WTC11 (cell line): ENCODE data around the gene BLOC1S1. TPM values are rescaled to one million over a fixed set of nuclear protein-coding genes. Genes with fewer than 3 reads are reported as not detected.

Experiments used
- AFF4 ChIP-seq: sonication (generic); formaldehyde crosslinking; IDR thresholded peaks from 2 replicates; pipeline ENCODE4 v1.8.1; 2023; ENCODE audit warnings: mild to moderate bottlenecking, missing genetic modification reagents, borderline replicate concordance
- CREB1 ChIP-seq: sonication (generic); formaldehyde crosslinking; IDR thresholded peaks from 2 replicates; pipeline ENCODE4 v1.8.0; 2023; ENCODE audit warnings: mild to moderate bottlenecking, missing genetic modification reagents
- CREM ChIP-seq: sonication (generic); formaldehyde crosslinking; IDR thresholded peaks from 2 replicates; pipeline ENCODE4 v1.8.1; 2022; ENCODE audit warnings: mild to moderate bottlenecking, missing genetic modification reagents, moderate library complexity
- EMX1 ChIP-seq: fragments of 250-450 bp; sonication (Bioruptor Pico); IDR thresholded peaks from 2 replicates; pipeline ENCODE4 v1.8.0; 2021; ENCODE audit warnings: mild to moderate bottlenecking
- ERG ChIP-seq: fragments of 250-450 bp; sonication (Bioruptor Pico); IDR thresholded peaks from 2 replicates; pipeline ENCODE4 v1.8.0; 2021; ENCODE audit warnings: mild to moderate bottlenecking
- ETV6 ChIP-seq: sonication (generic); formaldehyde crosslinking; IDR thresholded peaks from 2 replicates; pipeline ENCODE4 v1.8.1; 2022; ENCODE audit warnings: mild to moderate bottlenecking, missing genetic modification reagents
- FOXP1 ChIP-seq: sonication (generic); formaldehyde crosslinking; IDR thresholded peaks from 2 replicates; pipeline ENCODE4 v1.8.0; 2022; ENCODE audit warnings: missing genetic modification reagents, mild to moderate bottlenecking, moderate library complexity, borderline replicate concordance
- IRF2 ChIP-seq: sonication (generic); formaldehyde crosslinking; IDR thresholded peaks from 2 replicates; pipeline ENCODE4 v1.8.0; 2022; ENCODE audit warnings: low read depth, missing genetic modification reagents, borderline replicate concordance
- JAZF1 ChIP-seq: fragments of 250-450 bp; sonication (Bioruptor Pico); IDR thresholded peaks from 2 replicates; pipeline ENCODE4 v1.9.0; 2021; ENCODE audit warnings: moderate library complexity, mild to moderate bottlenecking, inconsistent platforms
- JUN ChIP-seq: sonication (generic); formaldehyde crosslinking; IDR thresholded peaks from 2 replicates; pipeline ENCODE4 v1.8.0; 2023; ENCODE audit warnings: mild to moderate bottlenecking, missing genetic modification reagents
- NR1H2 ChIP-seq: sonication (generic); formaldehyde crosslinking; IDR thresholded peaks from 2 replicates; pipeline ENCODE4 v1.9.0; 2021; ENCODE audit warnings: mild to moderate bottlenecking, moderate library complexity, missing genetic modification reagents
- NR2C2 ChIP-seq: sonication (generic); formaldehyde crosslinking; IDR thresholded peaks from 2 replicates; pipeline ENCODE4 v1.8.0; 2022; ENCODE audit warnings: mild to moderate bottlenecking, missing genetic modification reagents
- NR3C1 ChIP-seq: sonication (generic); formaldehyde crosslinking; conservative IDR thresholded peaks from 2 replicates; pipeline ENCODE4 v1.8.1; 2023; ENCODE audit warnings: low read depth, mild to moderate bottlenecking, missing genetic modification reagents
- OVOL2 ChIP-seq: fragments of 250-450 bp; sonication (Bioruptor Pico); IDR thresholded peaks from 2 replicates; pipeline ENCODE4 v1.9.0; 2021; ENCODE audit warnings: mild to moderate bottlenecking, borderline replicate concordance
- PRRX2 ChIP-seq: fragments of 250-450 bp; sonication (Bioruptor Pico); IDR thresholded peaks from 2 replicates; pipeline ENCODE4 v1.8.0; 2021; ENCODE audit warnings: mild to moderate bottlenecking
- RORB ChIP-seq: fragments of 250-450 bp; sonication (Bioruptor Pico); IDR thresholded peaks from 2 replicates; pipeline ENCODE4 v1.9.0; 2021; ENCODE audit warnings: mild to moderate bottlenecking
- SMAD3 ChIP-seq: sonication (generic); formaldehyde crosslinking; IDR thresholded peaks from 2 replicates; pipeline ENCODE4 v1.8.0; 2022; ENCODE audit warnings: missing genetic modification reagents, mild to moderate bottlenecking, borderline replicate concordance
- TEAD1 ChIP-seq: sonication (generic); formaldehyde crosslinking; IDR thresholded peaks from 2 replicates; pipeline ENCODE4 v1.8.0; 2022; ENCODE audit warnings: mild to moderate bottlenecking, missing genetic modification reagents
- ZNF138 ChIP-seq: sonication (generic); formaldehyde crosslinking; conservative IDR thresholded peaks from 2 replicates; pipeline ENCODE4 v1.8.1; 2022; ENCODE audit warnings: mild to moderate bottlenecking, moderate library complexity, missing genetic modification reagents
- ZNF263 ChIP-seq: sonication (generic); formaldehyde crosslinking; IDR thresholded peaks from 2 replicates; pipeline ENCODE4 v1.8.1; 2022; ENCODE audit warnings: low read depth, mild to moderate bottlenecking, moderate library complexity, missing genetic modification reagents
- ZSCAN18 ChIP-seq: fragments of 250-450 bp; sonication (Bioruptor Pico); IDR thresholded peaks from 2 replicates; pipeline ENCODE4 v2.1.2; 2022; ENCODE audit warnings: mild to moderate bottlenecking, moderate library complexity
- total RNA-seq: library from RNA; stranded (reverse); gene quantifications from 3 replicates; pipeline ENCODE4 v1.2.3, GENCODE V29; 2021
- TF ChIP-seq, protein P1 (sequence below): sonication (generic); formaldehyde crosslinking; IDR thresholded peaks from 2 replicates; pipeline ENCODE4 v1.8.0; 2022; ENCODE audit warnings: mild to moderate bottlenecking, missing genetic modification reagents
- TF ChIP-seq, protein P2 (sequence below): sonication (generic); formaldehyde crosslinking; IDR thresholded peaks from 2 replicates; pipeline ENCODE4 v1.8.0; 2022; ENCODE audit warnings: mild to moderate bottlenecking, missing genetic modification reagents
- TF ChIP-seq, protein P3 (sequence below): sonication (generic); formaldehyde crosslinking; IDR thresholded peaks from 2 replicates; pipeline ENCODE4 v1.8.0; 2022; ENCODE audit warnings: mild to moderate bottlenecking, missing genetic modification reagents
- TF ChIP-seq, protein P4 (sequence below): fragments of 200-600 bp; IDR thresholded peaks from 2 replicates; pipeline ENCODE4 v1.8.0; 2022; ENCODE audit warnings: antibody characterized with exemption

BLOC1S1 gene
- total RNA-seq, 1 experiment from 2014 or later, result 81.9 TPM

DNA sequence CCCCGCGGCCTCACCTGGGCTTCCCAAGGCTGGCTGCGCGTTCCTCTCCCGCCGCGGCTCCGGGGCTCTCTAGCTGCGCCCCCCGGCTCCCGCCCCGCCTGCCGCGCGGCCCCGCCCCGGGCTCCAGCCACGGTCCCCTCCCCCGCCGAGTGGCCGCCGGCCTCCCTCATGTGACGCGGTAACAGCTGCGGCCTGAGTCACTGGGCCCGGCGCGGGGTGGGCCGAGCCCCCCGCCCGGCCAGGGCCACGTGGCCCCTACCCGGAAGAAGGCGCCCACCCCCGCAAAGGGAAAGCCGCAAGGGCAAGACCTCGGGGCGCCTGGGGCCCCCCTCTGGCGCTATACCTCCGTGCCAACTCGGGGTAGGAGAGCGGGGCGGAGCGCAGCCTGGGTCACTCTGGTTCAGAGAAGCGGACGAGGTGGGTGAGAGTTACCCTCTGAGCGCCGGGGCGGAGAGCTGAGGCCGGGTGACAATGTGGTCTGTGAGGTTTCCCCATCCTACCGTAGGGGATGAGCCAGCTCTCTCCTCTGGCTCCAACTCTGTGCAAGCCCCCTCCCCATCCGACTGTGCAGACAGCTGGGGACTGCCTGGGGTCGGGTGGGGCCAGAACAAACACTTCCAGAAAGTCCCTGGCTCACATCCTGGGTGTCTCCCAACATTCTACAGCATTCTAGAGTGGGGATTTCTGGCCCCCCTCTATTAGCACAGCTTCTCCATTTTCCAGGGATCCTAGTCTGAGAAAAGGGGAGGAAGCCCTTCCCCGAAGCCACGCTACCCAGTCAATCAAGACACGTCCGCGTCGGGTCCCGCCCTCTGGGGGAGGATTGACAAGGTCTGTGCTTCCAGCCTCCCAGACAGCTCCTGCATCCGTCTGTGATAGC lies 13.3 kb downstream of the BLOC1S1 start, which contains the start of gene CD63 (continued):
- TF ChIP-seq ETV6 (CRISPR knock-in tag), result 0 out of 2 replicates have a peak, but pooled peaks have one; percentile 17
- TF ChIP-seq, protein P1, sequence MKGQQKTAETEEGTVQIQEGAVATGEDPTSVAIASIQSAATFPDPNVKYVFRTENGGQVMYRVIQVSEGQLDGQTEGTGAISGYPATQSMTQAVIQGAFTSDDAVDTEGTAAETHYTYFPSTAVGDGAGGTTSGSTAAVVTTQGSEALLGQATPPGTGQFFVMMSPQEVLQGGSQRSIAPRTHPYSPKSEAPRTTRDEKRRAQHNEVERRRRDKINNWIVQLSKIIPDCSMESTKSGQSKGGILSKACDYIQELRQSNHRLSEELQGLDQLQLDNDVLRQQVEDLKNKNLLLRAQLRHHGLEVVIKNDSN (CRISPR knock-in tag), result peak; percentile 90
- no peak for TF ChIP-seq ERG (CRISPR knock-in tag)
- TF ChIP-seq AFF4 (CRISPR knock-in tag), result no peak
- no peak for TF ChIP-seq JUN (CRISPR knock-in tag)
- peak; percentile 39; the same call in 1 of the 2 replicates for TF ChIP-seq CREM (CRISPR knock-in tag)
- TF ChIP-seq RORB (CRISPR knock-in tag), result no peak
- TF ChIP-seq, protein P2, sequence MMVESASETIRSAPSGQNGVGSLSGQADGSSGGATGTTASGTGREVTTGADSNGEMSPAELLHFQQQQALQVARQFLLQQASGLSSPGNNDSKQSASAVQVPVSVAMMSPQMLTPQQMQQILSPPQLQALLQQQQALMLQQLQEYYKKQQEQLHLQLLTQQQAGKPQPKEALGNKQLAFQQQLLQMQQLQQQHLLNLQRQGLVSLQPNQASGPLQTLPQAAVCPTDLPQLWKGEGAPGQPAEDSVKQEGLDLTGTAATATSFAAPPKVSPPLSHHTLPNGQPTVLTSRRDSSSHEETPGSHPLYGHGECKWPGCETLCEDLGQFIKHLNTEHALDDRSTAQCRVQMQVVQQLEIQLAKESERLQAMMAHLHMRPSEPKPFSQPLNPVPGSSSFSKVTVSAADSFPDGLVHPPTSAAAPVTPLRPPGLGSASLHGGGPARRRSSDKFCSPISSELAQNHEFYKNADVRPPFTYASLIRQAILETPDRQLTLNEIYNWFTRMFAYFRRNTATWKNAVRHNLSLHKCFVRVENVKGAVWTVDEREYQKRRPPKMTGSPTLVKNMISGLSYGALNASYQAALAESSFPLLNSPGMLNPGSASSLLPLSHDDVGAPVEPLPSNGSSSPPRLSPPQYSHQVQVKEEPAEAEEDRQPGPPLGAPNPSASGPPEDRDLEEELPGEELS (CRISPR knock-in tag), result peak; percentile 63; the same call in 1 of the 2 replicates
- TF ChIP-seq TEAD1, result peak; percentile 63; the same call in 1 of the 2 replicates
- no peak for TF ChIP-seq PRRX2 (CRISPR knock-in tag)
- TF ChIP-seq SMAD3 (CRISPR knock-in tag), result no peak
- no peak for TF ChIP-seq NR1H2 (CRISPR knock-in tag)
- TF ChIP-seq, protein P3, sequence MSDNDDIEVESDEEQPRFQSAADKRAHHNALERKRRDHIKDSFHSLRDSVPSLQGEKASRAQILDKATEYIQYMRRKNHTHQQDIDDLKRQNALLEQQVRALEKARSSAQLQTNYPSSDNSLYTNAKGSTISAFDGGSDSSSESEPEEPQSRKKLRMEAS (CRISPR knock-in tag), result peak; percentile 77; the same call in 1 of the 2 replicates
- no peak for TF ChIP-seq NR2C2 (CRISPR knock-in tag)
- no peak for TF ChIP-seq FOXP1 (CRISPR knock-in tag)
- no peak for TF ChIP-seq ZSCAN18 (CRISPR knock-in tag)
- TF ChIP-seq OVOL2 (CRISPR knock-in tag), result no peak
- no peak for TF ChIP-seq ZNF263 (CRISPR knock-in tag)
- no peak for TF ChIP-seq CREB1
- TF ChIP-seq, protein P4, sequence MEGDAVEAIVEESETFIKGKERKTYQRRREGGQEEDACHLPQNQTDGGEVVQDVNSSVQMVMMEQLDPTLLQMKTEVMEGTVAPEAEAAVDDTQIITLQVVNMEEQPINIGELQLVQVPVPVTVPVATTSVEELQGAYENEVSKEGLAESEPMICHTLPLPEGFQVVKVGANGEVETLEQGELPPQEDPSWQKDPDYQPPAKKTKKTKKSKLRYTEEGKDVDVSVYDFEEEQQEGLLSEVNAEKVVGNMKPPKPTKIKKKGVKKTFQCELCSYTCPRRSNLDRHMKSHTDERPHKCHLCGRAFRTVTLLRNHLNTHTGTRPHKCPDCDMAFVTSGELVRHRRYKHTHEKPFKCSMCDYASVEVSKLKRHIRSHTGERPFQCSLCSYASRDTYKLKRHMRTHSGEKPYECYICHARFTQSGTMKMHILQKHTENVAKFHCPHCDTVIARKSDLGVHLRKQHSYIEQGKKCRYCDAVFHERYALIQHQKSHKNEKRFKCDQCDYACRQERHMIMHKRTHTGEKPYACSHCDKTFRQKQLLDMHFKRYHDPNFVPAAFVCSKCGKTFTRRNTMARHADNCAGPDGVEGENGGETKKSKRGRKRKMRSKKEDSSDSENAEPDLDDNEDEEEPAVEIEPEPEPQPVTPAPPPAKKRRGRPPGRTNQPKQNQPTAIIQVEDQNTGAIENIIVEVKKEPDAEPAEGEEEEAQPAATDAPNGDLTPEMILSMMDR, result no peak
- TF ChIP-seq ZNF138, result no peak
- TF ChIP-seq IRF2 (CRISPR knock-in tag), result no peak
- TF ChIP-seq EMX1, result no peak
- no peak for TF ChIP-seq JAZF1 (CRISPR knock-in tag)
- TF ChIP-seq NR3C1 (CRISPR knock-in tag), result no peak
